Activated T-helper 1 cell treated with anti-CD3 and anti-CD28 coated beads, Interleukin-12 subunit alpha, Interleukin-12 subunit beta, Interleukin-2, Interleukin-4 antibody, amounts not matched to agents 30 ng/mL and 10 ng/mL and 1 ng/mL, durations not matched to agents 14 hours and 24 hours and 36 hours (primary cell): ENCODE data around the gene CTIF. TPM values are rescaled to one million over a fixed set of nuclear protein-coding genes. Genes with fewer than 3 reads are reported as not detected.

Experiments
- DNase-seq: peaks from one replicate; pipeline ENCODE4 v3.0.0; 2021; ENCODE audit warnings: low spot score
- H3K27ac Mint-ChIP-seq: one replicate; pipeline ENCODE4 v1.8.0; 2021; ENCODE audit warnings: mild to moderate bottlenecking, mixed read lengths
- H3K27me3 Mint-ChIP-seq: one replicate; pipeline ENCODE4 v1.8.0; 2022; ENCODE audit warnings: mild to moderate bottlenecking, moderate library complexity, mixed read lengths; ENCODE audit not compliant: insufficient read depth
- H3K36me3 Mint-ChIP-seq: one replicate; pipeline ENCODE4 v1.8.0; 2021; ENCODE audit warnings: low read depth, mixed read lengths
- H3K4me1 Mint-ChIP-seq: one replicate; pipeline ENCODE4 v1.8.0; 2021; ENCODE audit warnings: low read depth, mixed read lengths
- H3K4me3 Mint-ChIP-seq: one replicate; pipeline ENCODE4 v1.8.0; 2021; ENCODE audit warnings: mild to moderate bottlenecking, moderate library complexity, mixed read lengths
- H3K9me3 Mint-ChIP-seq: one replicate; pipeline ENCODE4 v1.8.0; 2021; ENCODE audit warnings: mixed read lengths
- intact Hi-C: fragments of 100-400 bp; cut with micrococcal nuclease; formaldehyde crosslinking; loops from one replicate; pipeline ENCODE4 v1.15.1; 2024
- total RNA-seq: library from RNA; stranded (reverse); gene quantifications from 2 replicates; pipeline ENCODE4 v1.2.3, GENCODE V29; 2022

CTIF gene
- total RNA-seq, 1 donor from 2014 or later, result 7.2 TPM

GRCh38 chr18:48608581-48608980 lies 69.8 kb downstream of the CTIF start:
- intact Hi-C loops, result no loop called here
- no peaks in the 10 kb centered on the region for H3K9me3 Mint-ChIP-seq
- no peak for DNase-seq
- no peaks in the 10 kb centered on the region for H3K27me3 Mint-ChIP-seq
- H3K4me3 Mint-ChIP-seq, result no peak overlapping the region
- no peak overlapping the region for H3K27ac Mint-ChIP-seq
- no peaks in the 10 kb centered on the region for H3K36me3 Mint-ChIP-seq
- H3K4me1 Mint-ChIP-seq, result no peaks in the 10 kb centered on the region

DNA sequence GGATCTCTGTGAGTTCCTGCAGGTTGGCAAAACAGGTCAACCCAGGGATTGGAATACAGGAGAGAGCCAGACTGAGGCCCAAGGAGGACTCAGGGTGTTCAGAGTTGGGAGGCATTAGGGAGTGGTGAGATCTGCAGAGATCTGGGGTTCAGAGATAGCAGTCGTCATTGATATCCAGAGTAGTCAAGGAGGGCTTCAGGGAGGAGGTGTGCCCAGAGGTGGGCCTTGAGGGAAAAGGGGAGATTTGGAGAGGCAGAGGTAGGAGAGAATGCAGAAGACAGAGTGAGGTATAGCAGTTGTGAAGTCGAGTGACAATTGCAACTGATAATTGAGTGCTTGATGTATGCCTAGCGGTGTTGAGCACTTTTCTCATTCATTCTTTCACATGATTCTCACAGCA lies 70.3 kb downstream of the CTIF start:
- Mint-ChIP-seq H3K9me3 (no peaks in the 10 kb centered on the region), H3K27ac (no peak overlapping the region), H3K4me1 (no peaks in the 10 kb centered on the region), H3K27me3 (no peaks in the 10 kb centered on the region), H3K4me3 (no peak overlapping the region), H3K36me3 (no peaks in the 10 kb centered on the region)
- DNase-seq, result no peak
- intact Hi-C loops, result no loop called here

- no peaks in the 10 kb centered on the region for H3K4me1 Mint-ChIP-seq
- no peaks in the 10 kb centered on the region for H3K36me3 Mint-ChIP-seq
- no peak for DNase-seq
- H3K9me3 Mint-ChIP-seq, result no peaks in the 10 kb centered on the region
- no peak overlapping the region for H3K27ac Mint-ChIP-seq
- intact Hi-C loops, result no loop called here
- H3K4me3 Mint-ChIP-seq, result no peak overlapping the region
- H3K27me3 Mint-ChIP-seq, result no peaks in the 10 kb centered on the region
These were observed 71.3 kb downstream of the CTIF start for GRCh38 chr18:48609820-48610815.

DNA sequence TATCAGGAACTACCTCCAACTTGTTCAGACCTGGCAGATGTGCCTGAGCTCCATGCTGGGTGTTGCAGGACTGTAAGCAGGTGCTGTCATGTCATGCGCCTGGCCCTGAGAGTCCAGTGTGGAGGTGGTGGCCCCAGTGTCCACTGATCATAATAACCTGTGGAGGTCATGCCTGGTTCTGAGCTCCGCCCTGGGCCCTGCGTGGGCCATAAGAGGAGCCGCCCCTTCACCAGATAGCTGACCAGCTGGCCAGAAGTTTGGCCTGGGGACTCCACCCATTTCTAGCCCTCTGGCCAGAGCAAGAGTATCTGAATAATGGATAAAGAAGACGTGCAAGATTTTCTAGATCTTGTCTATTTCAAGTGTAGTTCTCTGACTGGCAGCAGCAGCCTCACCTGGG lies 72.4 kb downstream of the CTIF start:
- Mint-ChIP-seq H3K36me3 (no peaks in the 10 kb centered on the region), H3K4me3 (no peak overlapping the region)

DNA sequence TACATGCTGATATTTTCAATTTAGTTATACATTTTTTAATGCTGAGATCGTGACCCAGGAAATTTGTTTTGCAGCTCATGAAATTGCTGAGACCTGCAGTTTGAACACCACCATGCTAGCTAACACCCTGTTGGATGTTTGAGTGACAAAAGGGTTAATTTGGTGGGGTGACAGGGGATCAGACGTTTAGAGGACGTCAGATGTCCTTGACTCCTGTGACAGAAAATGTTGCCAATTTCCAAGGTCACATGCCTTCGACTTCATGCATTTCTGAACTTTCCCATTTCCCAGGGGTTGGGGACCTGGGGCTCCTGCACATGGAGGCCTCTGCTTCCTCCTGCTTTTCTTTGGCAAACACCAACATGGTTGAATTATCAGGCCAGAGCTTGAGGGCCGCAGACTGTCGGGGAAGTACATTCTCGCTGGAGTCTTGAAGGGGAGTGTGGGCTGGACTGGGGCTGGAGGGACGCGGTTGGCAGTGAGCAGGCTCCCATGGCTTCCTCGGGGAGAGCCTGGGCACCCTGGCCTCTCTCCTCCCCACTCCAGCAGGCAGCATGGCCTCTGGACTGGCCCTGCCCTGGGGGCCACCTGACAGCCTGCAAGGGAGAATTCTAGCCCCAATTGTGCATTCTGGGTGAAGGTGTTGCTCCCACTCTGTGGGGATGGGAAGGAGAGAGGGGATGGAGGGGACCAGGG lies 73.1 kb downstream of the CTIF start:
- Mint-ChIP-seq H3K36me3 (no peaks in the 10 kb centered on the region), H3K27ac (no peak overlapping the region), H3K4me3 (no peak overlapping the region), H3K9me3 (no peaks in the 10 kb centered on the region), H3K27me3 (no peaks in the 10 kb centered on the region), H3K4me1 (no peaks in the 10 kb centered on the region)
- intact Hi-C loops, result no loop called here
- no peak for DNase-seq

More for the DNA sequence above, 72.4 kb downstream of the CTIF start:
- no peak for DNase-seq
- H3K4me1 Mint-ChIP-seq, result no peaks in the 10 kb centered on the region
- H3K27me3 Mint-ChIP-seq, result no peaks in the 10 kb centered on the region
- no peaks in the 10 kb centered on the region for H3K9me3 Mint-ChIP-seq
- intact Hi-C loops, result no loop called here
- no peak overlapping the region for H3K27ac Mint-ChIP-seq

DNA sequence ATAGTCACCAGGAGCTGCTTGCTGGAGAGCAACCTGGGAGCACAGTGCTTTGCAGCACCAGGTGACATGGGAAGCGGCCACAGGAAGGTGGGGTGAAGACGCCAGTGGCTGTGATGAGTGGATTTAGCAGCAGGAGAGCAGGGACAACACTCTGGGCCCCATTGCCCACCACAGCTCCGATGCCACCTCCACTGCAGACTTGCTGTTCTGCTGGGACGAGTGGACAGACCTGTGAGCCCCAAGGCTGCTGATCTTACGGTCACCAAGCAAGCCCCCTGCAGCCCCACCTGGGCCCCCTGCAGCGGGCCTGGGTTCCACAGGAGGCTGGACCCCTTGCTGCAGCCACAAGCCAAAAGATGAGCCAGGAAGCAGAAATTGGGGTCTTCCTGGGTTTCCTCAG lies 73.7 kb downstream of the CTIF start:
- no peak overlapping the region for H3K27ac Mint-ChIP-seq
- H3K4me1 Mint-ChIP-seq, result no peaks in the 10 kb centered on the region
- H3K27me3 Mint-ChIP-seq, result no peaks in the 10 kb centered on the region
- no peaks in the 10 kb centered on the region for H3K9me3 Mint-ChIP-seq
- H3K4me3 Mint-ChIP-seq, result no peak overlapping the region
- intact Hi-C loops, result no loop called here
- DNase-seq, result no peak
- no peaks in the 10 kb centered on the region for H3K36me3 Mint-ChIP-seq

DNA sequence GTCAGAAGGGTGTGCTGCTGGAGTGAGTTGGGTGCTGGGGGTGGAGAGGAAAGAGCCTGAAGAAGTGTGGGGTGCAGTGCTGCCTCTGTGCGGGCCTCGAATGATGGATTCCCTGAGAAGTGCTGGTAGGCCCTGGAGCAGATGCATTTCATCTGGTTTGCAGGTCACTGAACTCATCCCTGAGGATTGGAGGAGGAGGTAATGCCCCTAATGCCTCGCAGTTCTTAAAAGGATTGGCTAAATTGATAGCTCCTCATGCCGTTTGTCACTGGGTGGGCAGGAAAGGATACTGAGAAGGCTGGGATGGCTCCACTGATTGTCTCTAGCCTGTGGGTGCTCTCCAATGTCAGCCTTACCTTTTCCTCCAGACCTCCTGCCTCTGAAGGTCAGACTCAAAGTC lies 74.1 kb downstream of the CTIF start:
- Mint-ChIP-seq H3K4me1 (no peaks in the 10 kb centered on the region), H3K27me3 (no peaks in the 10 kb centered on the region), H3K9me3 (no peaks in the 10 kb centered on the region), H3K36me3 (no peaks in the 10 kb centered on the region), H3K4me3 (no peak overlapping the region), H3K27ac (no peak overlapping the region)
- no peak for DNase-seq
- intact Hi-C loops, result no loop called here

DNA sequence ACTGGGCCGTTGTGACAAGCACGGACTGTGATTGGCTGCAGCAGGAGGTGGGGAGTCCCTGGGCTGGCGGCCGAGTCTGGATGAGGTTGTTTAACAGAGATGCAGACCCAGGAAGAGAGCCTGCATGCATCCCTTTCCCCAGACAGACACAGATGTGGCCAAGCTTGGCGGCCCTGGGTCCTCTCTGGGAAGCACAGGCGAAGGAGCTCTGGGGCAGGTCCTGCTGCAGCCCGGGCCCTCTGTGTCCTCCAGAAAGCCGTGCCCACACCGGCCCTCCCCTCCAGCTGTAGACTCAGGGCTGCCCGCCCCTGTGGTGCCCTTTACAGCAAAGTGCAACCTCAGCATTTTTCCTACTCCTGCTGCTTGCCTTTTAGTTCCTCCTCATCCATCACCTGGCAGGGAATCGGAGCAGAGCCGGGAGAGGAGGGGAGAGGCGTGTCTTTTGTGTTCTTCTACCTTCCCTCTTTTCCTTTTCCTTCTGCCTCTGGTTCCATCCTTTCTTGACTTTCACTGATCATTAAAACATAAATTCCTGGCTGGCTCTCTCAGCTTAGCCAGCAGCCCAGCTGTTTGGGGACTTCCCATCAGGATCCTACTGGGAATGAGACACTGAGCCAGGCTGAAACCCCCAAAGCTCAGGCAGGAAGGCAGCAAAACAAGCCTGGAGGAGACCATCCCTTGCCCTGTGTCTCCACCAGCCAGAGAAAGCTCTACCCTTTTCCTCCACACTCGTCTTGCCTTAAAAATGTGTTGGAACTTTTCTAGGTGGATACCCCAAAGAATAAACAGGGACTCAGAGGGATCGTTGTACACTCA lies 75.0 kb downstream of the CTIF start:
- Mint-ChIP-seq H3K4me3 (no peak overlapping the region), H3K36me3 (no peaks in the 10 kb centered on the region), H3K27ac (no peak overlapping the region), H3K27me3 (no peaks in the 10 kb centered on the region), H3K4me1 (no peaks in the 10 kb centered on the region), H3K9me3 (no peaks in the 10 kb centered on the region)
- intact Hi-C loops, result no loop called here
- DNase-seq, result no peak

DNA sequence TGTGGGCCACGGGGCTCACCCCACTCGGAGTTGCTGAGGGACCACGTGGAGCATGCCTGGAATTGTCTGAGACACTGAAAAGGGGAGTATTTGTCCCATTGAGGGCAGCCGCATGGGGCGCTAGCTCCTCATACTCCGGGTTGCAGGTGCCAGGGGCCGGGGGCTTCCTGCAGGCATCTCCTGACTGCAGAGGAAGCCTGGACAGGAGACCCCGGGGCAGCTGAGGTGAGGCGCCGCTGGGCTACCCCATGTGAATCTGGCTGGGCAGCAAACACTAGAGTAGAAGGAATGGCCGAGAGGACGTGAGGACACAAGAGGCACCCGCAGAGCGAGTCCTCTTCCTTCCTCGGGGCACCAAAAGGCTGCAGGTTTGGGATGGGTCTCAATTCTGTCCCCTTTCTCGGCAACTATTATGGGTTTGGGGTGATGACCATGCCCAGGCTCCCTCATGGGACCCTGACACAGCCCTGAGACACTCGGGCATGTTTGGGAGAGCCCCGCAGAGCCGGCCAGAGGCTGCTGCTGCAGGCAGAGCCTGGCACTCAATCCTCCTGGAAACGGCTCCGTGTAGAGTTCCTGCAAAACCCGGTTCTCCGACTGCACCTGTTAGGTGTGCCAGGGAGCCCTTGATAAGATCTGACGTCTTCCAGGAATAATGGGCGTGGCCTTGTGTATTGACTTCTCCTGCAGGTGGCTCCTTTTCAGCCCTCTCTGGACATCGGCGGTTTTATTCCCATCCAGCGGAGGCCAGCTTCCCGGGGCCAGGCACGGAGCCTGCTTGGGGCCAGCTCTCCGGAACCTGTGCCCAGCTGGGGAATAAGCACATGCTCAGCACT lies 77.0 kb downstream of the CTIF start:
- intact Hi-C loops, result no loop called here
- no peaks in the 10 kb centered on the region for H3K9me3 Mint-ChIP-seq
- no peak for DNase-seq
- H3K27ac Mint-ChIP-seq, result no peak overlapping the region
- H3K27me3 Mint-ChIP-seq, result no peaks in the 10 kb centered on the region
- H3K4me3 Mint-ChIP-seq, result no peak overlapping the region
- no peaks in the 10 kb centered on the region for H3K4me1 Mint-ChIP-seq
- H3K36me3 Mint-ChIP-seq, result no peaks in the 10 kb centered on the region

- Mint-ChIP-seq H3K27ac (no peak overlapping the region), H3K27me3 (no peaks in the 10 kb centered on the region), H3K4me1 (no peaks in the 10 kb centered on the region), H3K36me3 (no peaks in the 10 kb centered on the region), H3K9me3 (no peaks in the 10 kb centered on the region), H3K4me3 (no peak overlapping the region)
- DNase-seq, result no peak
- intact Hi-C loops, result no loop called here
These were observed 77.8 kb downstream of the CTIF start for GRCh38 chr18:48616484-48617255.

GRCh38 chr18:48617844-48618497 lies 79.1 kb downstream of the CTIF start:
- Mint-ChIP-seq H3K4me1 (no peaks in the 10 kb centered on the region), H3K27me3 (no peaks in the 10 kb centered on the region), H3K9me3 (no peaks in the 10 kb centered on the region), H3K36me3 (no peaks in the 10 kb centered on the region), H3K27ac (no peak overlapping the region), H3K4me3 (no peak overlapping the region)
- intact Hi-C loops, result no loop called here
- no peak for DNase-seq
